ENCODE data around the gene HDAC4.

Gene HDAC4

DNA sequence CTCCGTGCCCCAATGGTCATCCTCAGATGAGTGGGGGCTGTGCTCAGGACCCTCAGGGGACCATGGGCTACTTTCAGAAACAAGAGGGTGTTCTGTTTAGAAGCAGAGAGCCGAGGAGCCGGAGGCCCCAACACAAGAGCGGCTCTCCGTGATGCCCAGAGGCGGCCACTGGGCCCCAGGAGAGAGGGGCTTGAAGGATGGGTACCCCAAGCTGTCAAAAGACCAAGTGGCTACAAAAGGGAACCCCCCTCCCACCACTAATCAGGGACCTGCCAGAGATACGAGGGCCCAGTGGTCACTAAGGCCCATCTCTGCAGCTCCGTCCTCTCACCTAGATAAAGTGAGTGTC, 93.6 kb downstream of the HDAC4 start:
- H3K27ac ChIP-seq, result no peak overlapping the region

DNA sequence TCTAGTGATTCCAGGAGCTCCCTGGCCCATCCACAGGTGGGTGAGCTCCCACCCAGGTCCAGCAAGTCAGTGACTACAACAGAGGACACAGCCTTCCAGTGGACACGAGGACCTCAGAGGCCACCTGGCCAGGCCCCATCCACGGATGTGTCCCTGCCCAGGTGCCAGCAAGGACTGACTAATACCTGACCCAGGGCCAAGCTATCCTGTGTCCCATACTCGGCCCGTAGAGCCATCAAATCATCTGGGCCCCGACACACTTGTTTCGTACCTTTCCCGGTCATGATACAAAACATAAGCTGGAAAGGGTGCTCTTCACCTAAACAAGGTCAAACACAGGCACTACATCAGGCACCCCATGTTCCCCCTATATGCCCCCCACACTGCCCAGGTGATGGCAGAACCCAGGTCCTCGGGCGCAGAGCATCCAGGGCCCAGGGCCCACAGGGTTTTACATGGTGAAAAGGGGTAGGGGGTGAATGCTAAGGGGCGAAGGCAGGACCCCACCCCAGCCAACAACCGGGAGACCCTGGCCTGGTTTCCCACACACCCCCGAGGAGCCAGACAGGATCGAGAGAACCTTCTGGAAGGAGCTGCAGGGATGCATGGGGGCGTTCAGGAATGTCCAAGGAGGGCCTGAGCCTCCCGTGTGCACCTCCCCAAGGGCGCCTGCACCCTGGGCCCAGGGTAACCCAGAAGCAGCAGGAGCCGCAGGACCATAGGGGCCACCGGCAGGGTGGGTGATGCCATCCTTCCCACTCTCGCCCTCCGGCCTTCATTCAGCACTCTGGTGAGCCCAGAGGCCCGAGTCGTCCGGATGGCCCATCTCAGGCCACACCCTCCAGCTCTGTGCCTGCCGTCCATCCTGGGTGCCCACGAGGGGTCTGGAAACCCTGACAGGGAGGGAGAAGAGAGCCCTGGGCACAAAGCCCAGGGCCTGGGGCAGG, 94.3 kb downstream of the HDAC4 start:
- no peak overlapping the region for H3K27ac ChIP-seq
- TF ChIP-seq ZFX (IDR thresholded peaks at IDR 0.05; ENCODE audit: borderline replicate concordance) (no peak), CTCF (IDR thresholded peaks at IDR 0.05) (no peak)

More for the DNA sequence above, 93.6 kb downstream of the HDAC4 start:
- no peak for TF ChIP-seq ZFX (IDR thresholded peaks at IDR 0.05; ENCODE audit: borderline replicate concordance)
- no peak for TF ChIP-seq CTCF (IDR thresholded peaks at IDR 0.05)

DNA sequence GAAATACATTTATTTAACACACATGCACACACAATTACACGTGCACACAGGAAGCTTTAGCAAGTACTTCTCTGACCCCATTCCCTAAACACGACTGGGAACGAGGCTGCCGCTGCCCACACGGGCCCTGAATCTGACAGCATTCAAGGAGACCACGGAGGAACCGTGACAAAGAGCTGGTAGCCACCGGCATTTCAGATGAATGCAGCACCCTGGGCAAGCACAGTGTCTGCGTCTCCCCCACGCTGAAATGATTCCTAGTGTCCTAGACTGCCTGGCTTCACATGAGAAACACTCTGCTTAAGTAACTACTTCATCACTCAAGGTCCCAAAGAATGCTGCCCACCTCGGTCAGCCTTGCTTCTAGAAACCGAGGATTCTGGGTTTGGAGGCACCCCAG, 95.0 kb downstream of the HDAC4 start:
- H3K27ac ChIP-seq, result no peak overlapping the region
- no peak for TF ChIP-seq ZFX (IDR thresholded peaks at IDR 0.05; ENCODE audit: borderline replicate concordance)
- TF ChIP-seq CTCF (IDR thresholded peaks at IDR 0.05), result no peak

- TF ChIP-seq ZFX (IDR thresholded peaks at IDR 0.05; ENCODE audit: borderline replicate concordance) (no peak), CTCF (IDR thresholded peaks at IDR 0.05) (no peak)
- no peak overlapping the region for H3K27ac ChIP-seq
Measured at GRCh38 chr2:239305222-239305575, 95.6 kb downstream of the HDAC4 start.

GRCh38 chr2:239304533-239305221, 96.1 kb downstream of the HDAC4 start:
- no peak overlapping the region for H3K27ac ChIP-seq
- TF ChIP-seq ZFX (IDR thresholded peaks at IDR 0.05; ENCODE audit: borderline replicate concordance) (no peak), CTCF (IDR thresholded peaks at IDR 0.05) (no peak)

DNA sequence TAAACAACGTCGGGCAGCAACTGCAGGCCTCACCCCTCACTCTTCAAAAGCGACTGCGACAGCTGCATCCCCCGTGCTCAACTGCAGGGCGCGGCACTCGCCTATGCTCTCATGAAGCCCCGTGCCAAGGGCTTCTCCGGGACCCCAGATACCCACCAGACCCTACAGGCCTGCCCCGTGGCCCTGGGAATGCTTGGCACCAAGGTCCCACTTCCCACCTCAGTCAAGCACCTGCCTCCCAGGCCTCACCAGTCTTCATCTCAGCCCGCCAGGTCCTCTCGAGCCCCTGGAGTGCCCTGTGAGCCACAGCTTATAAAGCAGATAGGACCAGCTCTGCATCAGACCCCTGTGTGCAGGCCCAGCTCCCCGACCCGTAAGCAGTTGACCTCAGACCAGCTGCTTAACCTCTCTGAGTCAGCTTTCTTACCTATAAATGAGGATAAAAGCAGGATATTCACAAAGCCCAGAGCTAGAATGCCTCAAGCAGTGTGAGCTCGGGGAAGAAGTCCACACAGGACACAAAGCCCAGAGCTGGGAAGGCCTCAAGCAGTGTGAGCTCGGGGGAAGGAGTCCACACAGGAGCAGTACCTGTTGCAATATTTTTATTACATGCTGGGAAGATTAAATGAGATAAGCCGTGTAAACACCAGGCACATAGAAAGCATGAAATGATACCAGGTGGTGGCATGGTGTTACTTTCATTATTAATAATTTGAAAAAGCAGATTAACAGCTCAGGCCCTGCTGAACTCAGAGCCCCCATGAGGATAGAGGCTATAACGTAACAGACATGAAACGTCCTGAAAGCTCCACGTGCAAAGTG, 96.9 kb downstream of the HDAC4 start:
- TF ChIP-seq CTCF (IDR thresholded peaks at IDR 0.05) (no peak), ZFX (IDR thresholded peaks at IDR 0.05; ENCODE audit: borderline replicate concordance) (no peak)
- H3K27ac ChIP-seq, result 0 out of 2 replicates have a peak overlapping the region, but pooled peaks have one; percentile 20

All from 22Rv1 (cell line).